Activated naive CD8-positive, alpha-beta T cell treated with anti-CD3 and anti-CD28 coated beads, Interleukin-2, amount 50 U/mL, for 16 hours (primary cell): Measurements from ENCODE around the gene ZNF423.

Source experiments
- DNase-seq: peaks from one replicate; pipeline ENCODE4 v3.0.0-alpha.2; 2020; ENCODE audit warnings: low read depth, low spot score

The ZNF423 gene

GRCh38 chr16:49558451-49558850, 297.5 kb downstream of the ZNF423 start:
- no peak for DNase-seq

GRCh38 chr16:49556606-49557446, 299.1 kb downstream of the ZNF423 start:
- DNase-seq = no peak

- no peak for DNase-seq
Measured at GRCh38 chr16:49556249-49556605, 299.7 kb downstream of the ZNF423 start.

DNA sequence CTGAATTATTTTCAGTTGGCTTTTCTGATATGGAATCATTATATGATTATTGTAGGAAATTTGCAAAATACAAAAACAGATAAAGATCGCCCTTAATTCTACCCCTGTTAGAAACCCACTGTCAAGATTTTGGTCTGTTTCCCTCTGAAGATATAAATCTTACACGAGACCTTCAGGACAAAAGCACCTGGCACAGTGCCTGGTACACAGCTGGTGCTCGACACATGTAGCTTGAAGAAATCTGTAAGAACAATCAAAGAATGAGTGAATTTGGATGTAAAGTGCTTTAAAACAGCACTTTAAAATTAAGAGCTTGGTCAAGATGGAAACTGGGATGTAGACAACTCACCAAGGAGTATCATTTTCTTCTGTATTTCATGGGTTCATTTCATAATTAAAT, 301.2 kb downstream of the ZNF423 start:
- no peak for DNase-seq

GRCh38 chr16:49552313-49552928, 303.5 kb downstream of the ZNF423 start:
- DNase-seq = no peak

DNA sequence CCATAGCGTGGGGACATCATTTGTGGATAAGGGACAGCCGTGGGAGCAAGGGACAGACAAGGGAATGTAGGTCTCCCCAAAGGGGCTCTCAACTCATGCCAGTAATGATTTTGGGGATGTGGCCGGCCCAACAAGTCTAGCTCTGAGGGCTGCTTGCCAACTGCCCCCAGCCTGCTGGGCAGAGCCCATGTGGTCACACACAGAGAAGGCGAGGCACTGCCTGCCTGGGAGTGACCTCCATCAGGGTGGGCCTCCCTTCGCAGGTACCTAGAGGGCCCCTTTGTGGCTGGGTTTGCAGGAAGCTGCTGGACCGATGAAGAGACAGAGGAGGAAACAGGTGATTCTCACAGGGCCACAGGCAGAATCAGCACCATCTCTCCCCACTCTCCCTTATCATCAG, 305.2 kb downstream of the ZNF423 start:
- DNase-seq = no peak

DNA sequence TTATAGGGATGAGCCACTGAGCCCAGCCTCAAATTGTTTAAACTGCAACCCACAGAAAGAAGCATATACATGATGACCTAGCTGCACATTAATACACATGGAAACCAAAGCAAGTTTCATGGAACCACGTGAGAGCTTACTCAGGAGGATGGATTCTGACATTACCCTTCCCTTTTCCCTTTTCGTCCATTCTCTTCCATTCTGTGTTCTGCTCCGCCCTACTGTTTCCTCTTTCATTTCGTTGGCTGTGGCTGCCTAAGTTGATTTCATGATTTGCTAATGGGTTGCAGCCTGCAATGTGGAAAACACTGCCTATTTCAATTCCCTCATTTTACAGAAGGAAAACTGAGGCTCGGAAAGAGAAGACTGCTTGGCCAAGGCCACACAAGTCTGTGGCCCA, 305.8 kb downstream of the ZNF423 start:
- no peak for DNase-seq

DNA sequence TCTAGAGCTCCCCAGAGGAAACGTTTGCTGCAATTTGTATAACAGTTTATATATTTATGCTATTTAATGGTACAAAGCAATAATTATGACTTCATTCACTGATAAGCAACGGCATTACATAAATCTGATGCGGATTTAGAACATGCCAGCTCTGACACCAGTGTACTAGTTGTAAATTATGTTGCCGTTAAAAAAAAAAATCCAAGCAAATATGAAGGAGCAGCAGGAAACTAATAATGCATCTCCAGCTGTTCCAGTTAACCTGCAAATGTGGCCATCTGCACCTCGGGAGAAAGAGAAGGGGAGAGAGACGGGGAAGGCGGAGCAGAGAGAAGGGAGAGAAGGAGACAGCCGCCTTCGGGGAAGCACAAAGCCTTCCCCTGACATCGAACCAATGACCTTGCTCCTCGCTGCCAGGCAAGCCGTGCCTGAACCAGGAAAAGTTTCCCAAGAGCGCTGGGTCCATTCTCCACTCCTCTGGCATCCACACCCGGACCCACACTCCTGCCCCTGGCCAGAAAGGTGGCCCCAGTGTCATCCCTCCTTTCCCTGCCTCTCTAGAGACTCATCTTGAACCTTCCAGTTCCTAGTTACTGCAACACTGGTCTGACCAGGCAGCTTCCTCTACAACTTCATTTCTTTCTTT, 307.5 kb downstream of the ZNF423 start:
- no peak for DNase-seq

- no peak for DNase-seq
Measured at GRCh38 chr16:49547448-49547847, 308.5 kb downstream of the ZNF423 start.

DNA sequence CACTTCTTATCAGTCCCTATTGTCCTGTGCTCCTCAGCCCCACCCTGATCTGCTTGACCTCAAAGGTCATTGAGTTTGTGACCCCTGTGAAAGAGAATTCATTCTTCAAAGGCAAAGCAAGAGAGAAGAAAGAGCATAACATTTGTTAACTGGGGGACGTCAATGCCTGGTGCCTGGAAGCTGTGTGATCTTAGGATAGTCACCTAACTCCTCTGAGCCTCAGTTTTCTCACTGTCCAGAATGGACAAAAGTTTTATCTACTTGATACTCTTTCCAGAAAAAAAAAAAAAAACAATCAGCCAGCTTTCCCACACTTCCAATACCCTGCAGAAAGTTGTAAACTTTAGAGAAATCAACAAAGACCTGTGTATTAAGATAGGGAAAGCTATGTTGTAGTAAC, 309.2 kb downstream of the ZNF423 start:
- no peak for DNase-seq

- DNase-seq = no peak
Measured at GRCh38 chr16:49545741-49546448, 310.0 kb downstream of the ZNF423 start.

DNA sequence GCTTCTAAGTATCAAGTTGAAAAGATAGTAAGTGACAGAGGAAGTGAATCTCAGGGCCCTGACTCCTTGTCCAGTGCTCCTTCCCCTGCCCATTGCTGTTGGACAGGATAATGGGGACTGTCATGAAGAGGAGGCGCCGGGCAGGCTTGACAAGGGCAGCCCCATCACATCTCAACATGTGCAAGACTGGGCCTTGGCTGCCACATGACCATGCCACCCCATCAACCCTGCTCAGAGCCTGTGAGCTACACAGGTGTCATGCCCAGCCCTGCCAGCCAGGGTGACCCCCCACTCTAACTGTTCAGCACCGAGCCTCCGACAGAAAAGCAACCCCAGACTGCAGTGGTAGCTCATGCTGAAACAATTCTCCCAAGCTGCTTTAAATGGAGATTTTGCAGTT, 310.7 kb downstream of the ZNF423 start:
- DNase-seq = no peak

GRCh38 chr16:49544828-49545227, 311.1 kb downstream of the ZNF423 start:
- DNase-seq = no peak

DNA sequence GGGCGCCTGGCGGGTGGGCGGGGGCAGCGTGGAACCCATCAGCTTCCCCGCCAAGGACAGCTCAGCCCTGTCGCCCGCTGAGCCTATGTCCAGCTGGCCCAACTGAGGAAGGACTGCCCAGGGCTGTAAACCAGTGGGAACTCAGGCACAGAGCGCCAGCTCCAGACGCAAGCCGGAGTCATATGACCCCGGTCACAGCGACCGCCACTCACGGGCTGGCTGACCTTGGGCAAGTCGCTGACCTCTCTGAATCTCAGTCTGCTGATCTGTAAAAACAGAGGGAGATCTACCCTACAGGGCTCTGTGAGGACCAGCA, 312.3 kb downstream of the ZNF423 start:
- no peak for DNase-seq

DNA sequence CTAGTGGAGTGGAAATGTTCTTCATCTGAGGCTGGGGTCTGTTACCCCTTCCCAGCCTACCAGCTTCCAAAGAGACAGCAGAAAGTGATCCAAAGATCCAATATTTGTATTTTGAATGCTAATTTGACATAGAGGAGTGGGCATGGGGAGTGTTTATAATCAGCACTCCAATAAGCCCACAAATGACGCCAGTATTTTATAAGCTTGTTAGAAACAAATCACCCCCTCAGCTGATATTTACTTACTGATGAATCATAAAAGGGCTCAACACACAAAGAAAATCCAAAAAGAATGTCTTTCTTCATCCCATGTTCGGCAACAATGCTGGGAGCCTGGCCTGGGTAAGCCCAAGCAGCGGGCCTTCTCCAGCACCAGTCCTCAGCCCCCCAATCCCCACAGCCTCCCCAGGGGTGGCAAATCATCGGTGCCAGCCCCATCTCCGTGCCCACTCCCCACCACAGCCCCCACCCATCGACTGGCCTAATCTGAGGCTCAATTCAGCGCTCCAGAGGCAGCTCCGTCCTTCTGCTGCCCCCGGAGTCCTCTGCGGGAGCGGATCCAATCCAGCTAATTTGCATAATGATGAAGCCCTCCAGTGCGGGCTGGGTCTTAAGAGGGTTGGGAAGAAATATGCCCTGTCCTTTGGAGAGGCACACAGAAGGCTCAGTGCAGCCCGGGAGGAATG, 312.8 kb downstream of the ZNF423 start:
- no peak for DNase-seq

DNA sequence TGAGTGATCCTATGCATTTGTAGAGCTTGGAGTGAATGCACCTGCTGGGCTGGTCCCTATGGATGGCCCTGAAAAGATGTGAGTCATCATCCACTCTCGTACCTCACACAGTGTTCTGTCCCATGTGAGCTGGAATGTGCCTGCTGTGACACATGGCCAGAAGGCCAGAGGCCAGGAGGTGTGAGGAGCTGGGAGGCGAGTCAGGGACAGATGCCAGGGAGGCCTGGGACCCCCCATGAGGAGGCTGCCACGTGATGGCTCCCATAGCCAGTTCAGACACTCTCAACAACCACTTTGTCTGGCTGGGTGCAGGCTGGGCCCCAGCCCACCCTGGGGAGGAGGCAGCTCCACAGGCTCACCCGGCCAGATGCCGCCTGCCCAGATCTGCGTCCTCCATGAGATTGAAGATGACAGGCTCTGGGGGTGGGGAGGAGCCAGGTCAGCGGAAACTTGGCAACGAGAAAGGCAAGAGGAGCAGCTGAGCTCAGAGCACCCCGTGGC, 313.5 kb downstream of the ZNF423 start:
- no peak for DNase-seq

GRCh38 chr16:49540836-49541235, 315.1 kb downstream of the ZNF423 start:
- no peak for DNase-seq

GRCh38 chr16:49539758-49540157, 316.2 kb downstream of the ZNF423 start:
- no peak for DNase-seq

- no peak for DNase-seq
Measured at GRCh38 chr16:49537924-49538459, 317.9 kb downstream of the ZNF423 start.

GRCh38 chr16:49534901-49535610, 320.9 kb downstream of the ZNF423 start:
- no peak for DNase-seq

- DNase-seq = no peak
Measured at GRCh38 chr16:49533422-49533821, 322.5 kb downstream of the ZNF423 start.
